ACC112 (cell line): ENCODE data around the gene SLC5A6.
A peak's percentile ranks its signal among the peaks of the same experiment; 100 is the strongest.

Experiments used
- H2AFZ ChIP-seq: fragments of 200-600 bp; sonication (generic); one replicate; pipeline ENCODE4 v1.6.0; 2017; ENCODE audit warnings: antibody characterized with exemption, low read length; ENCODE audit not compliant: unreplicated experiment
- H3K27ac ChIP-seq: fragments of 200-600 bp; sonication (generic); 2 replicates; pipeline ENCODE4 v1.5.1; 2014; ENCODE audit warnings: low read depth, mild to moderate bottlenecking, antibody characterized with exemption, low read length, moderate library complexity
- H3K27me3 ChIP-seq: fragments of 200-600 bp; sonication (generic); 2 replicates; pipeline ENCODE4 v1.6.1; 2014; ENCODE audit warnings: mild to moderate bottlenecking, antibody characterized with exemption, low read length, moderate library complexity, mixed read lengths; ENCODE audit not compliant: insufficient read depth
- H3K36me3 ChIP-seq: fragments of 200-600 bp; sonication (generic); 2 replicates; pipeline ENCODE4 v1.6.1; 2016; ENCODE audit warnings: mild to moderate bottlenecking, antibody characterized with exemption, low read length, moderate library complexity, mixed read lengths; ENCODE audit not compliant: insufficient read depth
- H3K4me1 ChIP-seq: fragments of 200-600 bp; sonication (generic); one replicate; pipeline ENCODE4 v1.6.1; 2016; ENCODE audit warnings: low read length, mixed read lengths; ENCODE audit not compliant: insufficient read depth, unreplicated experiment, control insufficient read depth
- H3K4me3 ChIP-seq: fragments of 200-600 bp; sonication (generic); 2 replicates; pipeline ENCODE4 v1.5.1; 2014; ENCODE audit warnings: mild to moderate bottlenecking, low read depth, low read length
- H3K79me2 ChIP-seq: fragments of 200-600 bp; sonication (generic); one replicate; pipeline ENCODE4 v1.6.0; 2016; ENCODE audit warnings: low read length; ENCODE audit not compliant: control insufficient read depth, unreplicated experiment, insufficient read depth

The SLC5A6 gene

DNA sequence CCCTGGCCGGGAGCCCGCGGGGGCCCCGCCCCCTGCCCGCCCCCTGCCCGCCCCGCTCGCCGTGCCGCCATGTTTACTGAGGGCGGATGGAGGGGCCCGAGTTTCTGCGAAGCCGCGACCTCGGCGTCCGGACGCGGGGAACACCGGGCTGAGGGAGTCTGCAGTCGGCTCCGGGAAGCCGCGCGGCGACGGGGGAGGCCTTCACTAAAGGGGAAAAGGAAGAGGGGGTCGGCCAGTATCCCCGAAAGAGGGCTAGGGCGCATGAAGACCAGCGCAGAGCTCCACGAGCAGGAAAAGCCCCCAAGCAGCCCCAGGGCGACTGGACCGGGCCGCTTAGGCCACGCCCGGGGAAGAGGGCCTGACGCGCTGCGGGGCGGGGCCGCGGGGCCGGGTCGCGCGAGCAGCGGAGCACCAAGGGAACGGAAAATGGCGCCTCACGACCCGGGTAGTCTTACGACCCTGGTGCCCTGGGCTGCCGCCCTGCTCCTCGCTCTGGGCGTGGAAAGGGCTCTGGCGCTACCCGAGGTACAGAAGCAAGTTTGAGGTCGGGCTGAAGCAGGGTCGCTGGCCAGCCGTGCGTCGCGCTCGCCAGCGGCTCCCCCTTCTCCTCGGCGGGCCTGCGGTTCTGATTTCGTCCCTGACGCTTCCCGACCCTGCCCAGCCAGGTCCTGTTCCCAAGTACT lies at the start of gene SLC5A6, which contains the start of gene ATRAID:
SLC5A6 (minus strand) TSS at position 326 of the 683 bp plus-strand sequence. CDS start 4,618 bp downstream, outside the sequence.
ATRAID (plus strand) TSS at position 99 of the 683 bp plus-strand sequence; CDS start at position 427, 328 bp downstream.
- peak within 1 kb of the TSS; percentile 82 for H3K27ac ChIP-seq

DNA sequence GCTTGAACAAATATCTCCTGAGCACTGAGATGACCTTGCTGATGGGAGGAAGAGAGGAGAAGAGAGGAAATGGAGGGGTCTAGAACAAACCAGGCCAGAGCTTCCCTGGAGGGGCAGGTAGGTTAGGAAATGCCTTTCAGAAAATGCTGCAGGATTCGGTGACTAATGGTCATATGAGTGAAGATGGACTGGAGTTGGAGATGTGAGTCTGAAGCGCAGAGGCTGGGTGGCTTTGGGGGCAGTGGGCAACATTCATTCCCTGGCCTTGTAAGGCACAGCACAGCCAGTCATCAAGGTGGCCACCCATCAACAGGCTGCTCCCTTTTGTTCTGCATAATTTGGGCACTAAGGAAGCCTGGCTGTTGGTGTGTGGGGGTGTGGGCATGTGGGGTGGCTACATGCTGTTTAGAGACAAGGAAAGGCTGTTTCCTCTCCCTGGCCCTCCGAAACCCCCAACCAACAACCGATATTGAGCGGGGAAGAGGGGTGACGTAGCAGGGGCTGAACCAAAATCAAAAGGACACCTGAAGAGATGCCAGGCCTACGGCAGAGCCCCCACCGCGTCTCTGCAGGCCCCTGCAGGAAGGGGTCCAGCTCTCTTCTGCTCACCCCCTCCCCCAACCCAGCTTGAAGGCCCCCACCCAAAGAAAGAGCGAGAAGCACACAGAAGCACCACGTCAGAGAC lies 49.3 kb upstream of the SLC5A6 start:
- Histone ChIP-seq H3K4me3 (no peak overlapping the region), H2AFZ (no peak overlapping the region), H3K27ac (no peak overlapping the region), H3K4me1 (peaks cover 19% of the 10 kb centered on the region), H3K27me3 (peaks cover 69% of the 10 kb centered on the region), H3K79me2 (no peaks in the 10 kb centered on the region), H3K36me3 (no peaks in the 10 kb centered on the region)

More for the DNA sequence above, at the start of gene SLC5A6, which contains the start of gene ATRAID:
- H3K4me3 ChIP-seq: peak within 1 kb of the TSS; percentile 83
- H3K79me2 ChIP-seq: peaks cover 9% of the 10 kb centered on the region
- H3K36me3 ChIP-seq: no peaks in the 10 kb centered on the region
- H3K27me3 ChIP-seq: no peaks in the 10 kb centered on the region
- H3K4me1 ChIP-seq: peaks cover 15% of the 10 kb centered on the region
- peak within 1 kb of the TSS; percentile 88 for H2AFZ ChIP-seq

DNA sequence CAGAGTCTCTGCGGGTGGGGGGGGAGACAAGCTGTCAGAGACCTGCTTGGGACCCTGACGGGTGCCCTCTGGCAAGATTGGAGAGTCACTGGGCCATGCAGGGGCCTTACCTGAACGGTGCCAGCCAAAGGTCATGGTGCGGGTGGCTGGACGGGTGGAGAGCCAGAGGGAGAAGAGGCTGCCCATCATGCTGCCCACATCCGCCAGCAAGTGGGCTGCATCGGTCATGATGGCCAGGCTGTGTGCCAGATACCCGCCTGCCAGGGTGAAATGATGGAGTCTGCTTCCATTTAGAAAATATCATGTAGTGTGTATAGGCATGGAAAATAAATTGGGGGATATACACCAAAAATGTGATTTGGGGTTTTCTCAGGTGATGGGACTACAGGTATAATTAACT lies 46.0 kb upstream of the SLC5A6 start:
- H3K36me3 ChIP-seq: no peaks in the 10 kb centered on the region

DNA sequence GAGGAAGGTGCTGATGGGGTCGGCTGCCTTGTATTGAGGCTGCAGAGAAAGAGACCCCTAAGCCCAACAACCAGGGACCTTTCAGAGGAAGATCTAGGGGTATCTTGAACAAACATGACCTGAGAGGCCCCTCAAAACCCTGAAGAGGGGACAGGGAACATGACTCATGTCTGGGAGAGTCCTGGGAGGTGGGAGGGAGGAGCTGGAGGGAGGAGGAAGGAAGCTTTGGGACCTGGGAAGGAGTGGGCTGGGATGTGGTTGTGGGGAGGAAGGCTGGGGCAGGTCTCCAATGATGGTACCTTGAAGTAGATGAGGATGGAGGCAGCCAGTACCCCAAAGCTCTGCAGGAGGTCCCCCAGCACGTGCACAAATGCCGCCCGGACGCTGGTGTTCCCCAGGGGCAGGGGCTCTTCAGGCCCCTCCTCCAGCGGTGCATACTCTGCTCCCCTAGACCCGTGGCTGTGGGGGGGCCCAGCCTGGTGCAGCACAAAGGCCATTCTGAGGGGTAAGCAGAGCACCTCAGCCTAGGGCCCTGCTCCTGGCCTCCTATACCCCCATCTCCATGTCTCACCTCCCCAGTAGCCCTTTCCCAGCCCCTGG lies 44.9 kb upstream of the SLC5A6 start:
- H3K79me2 ChIP-seq: no peaks in the 10 kb centered on the region
- H2AFZ ChIP-seq: no peak overlapping the region
- no peaks in the 10 kb centered on the region for H3K36me3 ChIP-seq
- H3K27me3 ChIP-seq: peaks cover 25% of the 10 kb centered on the region
- H3K4me1 ChIP-seq: peaks cover 31% of the 10 kb centered on the region
- no peak overlapping the region for H3K27ac ChIP-seq
- no peak overlapping the region for H3K4me3 ChIP-seq

More for the DNA sequence above, 46.0 kb upstream of the SLC5A6 start:
- no peak overlapping the region for H2AFZ ChIP-seq
- peaks cover 31% of the 10 kb centered on the region for H3K4me1 ChIP-seq
- H3K27me3 ChIP-seq: peaks cover 36% of the 10 kb centered on the region
- H3K4me3 ChIP-seq: no peak overlapping the region
- no peaks in the 10 kb centered on the region for H3K79me2 ChIP-seq
- no peak overlapping the region for H3K27ac ChIP-seq

DNA sequence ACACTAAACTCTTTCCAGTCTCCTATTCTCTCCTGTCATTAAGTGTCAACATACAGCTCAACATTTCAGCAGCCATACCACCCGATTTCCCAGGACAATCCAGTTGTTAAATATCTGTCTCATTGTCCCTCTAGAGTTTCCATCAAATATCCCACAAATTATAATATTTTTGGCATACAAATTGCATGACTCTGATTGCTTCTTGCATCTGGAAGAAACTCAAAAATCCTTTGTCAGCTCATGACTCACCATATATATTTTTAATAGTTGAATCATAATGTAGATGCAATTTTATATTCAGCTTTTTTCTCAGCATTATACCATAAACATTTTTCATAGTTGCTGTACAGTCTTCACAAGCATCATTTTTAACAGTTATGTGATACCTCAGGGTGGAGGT lies 43.6 kb upstream of the SLC5A6 start:
- Histone ChIP-seq H2AFZ (no peak overlapping the region), H3K36me3 (no peaks in the 10 kb centered on the region), H3K79me2 (no peaks in the 10 kb centered on the region), H3K27ac (peak overlapping the region; percentile 54), H3K27me3 (peaks cover 12% of the 10 kb centered on the region), H3K4me1 (peaks cover 31% of the 10 kb centered on the region), H3K4me3 (peak overlapping the region; percentile 59; the same call in 1 of the 2 replicates)

DNA sequence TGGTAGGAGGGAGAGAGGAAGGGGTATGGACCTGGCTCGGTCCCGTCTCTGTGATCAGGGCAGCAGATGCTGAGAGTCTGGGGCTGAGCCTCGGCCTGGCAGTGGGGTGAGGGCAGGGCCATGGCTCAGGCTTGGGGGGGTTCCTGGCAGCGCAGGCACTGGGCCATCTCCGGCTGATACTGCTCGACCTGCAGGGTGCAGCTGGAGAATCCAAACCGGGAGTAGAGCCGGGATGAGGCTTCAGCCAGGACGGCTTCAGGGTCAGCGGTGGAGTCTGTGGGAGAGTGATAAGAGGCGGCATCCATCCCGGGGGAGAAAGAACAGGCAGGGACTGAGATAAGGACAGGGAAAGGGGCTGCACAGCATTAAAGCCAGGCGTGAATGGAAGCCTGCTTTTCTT lies 43.1 kb upstream of the SLC5A6 start:
- no peaks in the 10 kb centered on the region for H3K36me3 ChIP-seq
- H3K4me1 ChIP-seq: peaks cover 31% of the 10 kb centered on the region
- peak overlapping the region; percentile 59; the same call in 1 of the 2 replicates for H3K4me3 ChIP-seq
- H3K27ac ChIP-seq: peak overlapping the region; percentile 54
- H3K27me3 ChIP-seq: peaks cover 7% of the 10 kb centered on the region
- no peaks in the 10 kb centered on the region for H3K79me2 ChIP-seq
- no peak overlapping the region for H2AFZ ChIP-seq

DNA sequence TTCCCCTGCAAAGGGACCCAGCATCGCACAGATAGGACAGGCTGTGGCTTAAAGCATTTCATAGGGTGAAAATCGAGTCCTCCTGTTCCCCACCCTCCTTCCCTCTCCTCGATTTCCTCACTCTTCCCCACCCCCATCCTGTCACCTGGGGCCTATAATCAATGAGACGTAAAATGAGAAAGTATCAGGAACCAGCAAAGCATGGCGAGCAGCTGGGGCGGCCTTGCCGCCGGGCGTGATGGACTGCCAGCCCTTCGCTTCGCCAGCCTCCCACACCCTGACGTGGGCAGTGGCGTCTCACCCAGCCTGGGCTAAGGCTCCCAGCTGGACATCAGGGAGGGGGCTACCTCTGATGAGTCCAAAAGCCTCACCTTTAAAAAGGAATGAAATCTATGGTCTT lies 39.7 kb upstream of the SLC5A6 start:
- H3K4me1 ChIP-seq: peaks cover 38% of the 10 kb centered on the region
- no peaks in the 10 kb centered on the region for H3K36me3 ChIP-seq
- H3K27me3 ChIP-seq: no peaks in the 10 kb centered on the region
- no peak overlapping the region for H2AFZ ChIP-seq
- H3K79me2 ChIP-seq: no peaks in the 10 kb centered on the region
- no peak overlapping the region for H3K4me3 ChIP-seq
- H3K27ac ChIP-seq: no peak overlapping the region

DNA sequence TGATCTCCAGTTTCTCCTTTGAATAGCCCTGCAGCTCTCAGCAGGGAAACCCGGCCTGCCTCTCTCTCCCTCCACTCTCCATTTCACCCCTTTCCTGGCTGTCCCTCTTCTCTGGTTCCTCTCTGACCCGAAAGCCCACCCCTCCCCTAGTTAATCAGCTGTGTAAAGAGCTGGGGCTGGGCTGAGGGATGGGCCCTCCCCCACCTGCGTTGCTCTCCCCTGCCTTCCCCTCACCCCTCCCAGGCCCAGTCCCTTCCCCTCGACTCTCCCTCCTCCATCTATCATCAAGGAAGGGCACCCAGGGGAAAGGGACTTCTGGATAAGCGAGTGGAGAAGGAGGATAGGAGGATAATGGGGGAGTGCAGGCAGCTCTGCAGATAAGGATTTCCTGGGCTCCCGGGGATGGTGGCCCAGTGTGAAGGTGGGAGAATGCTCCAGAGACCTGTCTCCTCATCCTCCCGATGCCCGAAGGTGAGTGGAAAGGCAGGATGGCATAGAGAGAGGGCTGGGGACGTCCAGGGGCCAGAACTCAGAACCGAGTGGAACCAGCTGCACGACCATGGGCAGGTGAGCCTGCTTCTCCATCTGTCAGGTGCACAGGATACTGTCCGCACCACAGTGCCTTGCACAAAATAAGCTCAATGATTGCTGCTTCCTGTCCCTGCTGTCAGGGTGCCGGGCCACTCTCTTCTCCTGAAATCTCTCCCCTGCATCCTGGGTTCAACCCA lies 38.7 kb upstream of the SLC5A6 start:
- Histone ChIP-seq H3K27ac (no peak overlapping the region), H3K27me3 (no peaks in the 10 kb centered on the region), H3K4me1 (peaks cover 29% of the 10 kb centered on the region), H3K4me3 (no peak overlapping the region), H2AFZ (no peak overlapping the region), H3K36me3 (no peaks in the 10 kb centered on the region), H3K79me2 (no peaks in the 10 kb centered on the region)

DNA sequence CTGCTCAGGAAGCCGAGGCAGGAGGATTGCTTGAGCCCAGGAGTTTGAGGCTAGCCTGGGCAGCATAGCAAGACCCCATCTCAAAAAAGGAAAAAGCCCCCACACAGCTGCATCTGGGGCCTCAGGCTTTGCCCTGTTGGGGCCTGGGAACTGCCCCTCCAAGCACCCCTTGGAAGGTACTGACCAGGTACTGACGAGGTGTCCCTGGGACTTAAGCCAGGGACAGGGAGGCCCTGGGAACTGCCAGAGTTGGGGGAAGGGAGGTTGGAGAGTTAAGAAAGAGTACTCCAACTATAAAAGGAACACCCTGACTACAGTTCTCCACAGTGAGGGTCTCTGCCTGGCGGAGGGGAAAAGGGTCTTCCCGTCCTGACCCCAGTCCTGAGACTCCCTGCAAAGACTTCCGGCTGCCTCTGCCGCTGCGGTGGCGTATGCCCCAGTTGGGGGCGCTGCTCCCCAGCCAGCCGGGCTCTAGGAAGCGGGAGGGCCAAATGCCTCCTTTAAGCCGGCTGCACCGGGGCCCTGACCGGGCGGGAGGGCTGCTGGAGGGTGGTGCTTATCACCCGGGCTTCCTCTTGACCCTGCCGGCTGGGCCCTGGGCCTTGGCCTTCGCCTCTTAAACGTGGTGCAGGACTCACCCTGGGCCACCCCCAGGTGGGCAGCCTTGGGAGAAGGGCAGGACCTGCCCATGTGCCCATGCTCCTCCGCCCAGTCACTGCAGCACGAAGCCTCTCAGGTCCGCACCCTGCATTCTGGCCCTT lies 38.0 kb upstream of the SLC5A6 start:
- no peaks in the 10 kb centered on the region for H3K27me3 ChIP-seq
- no peak overlapping the region for H3K4me3 ChIP-seq
- H3K27ac ChIP-seq: no peak overlapping the region
- H3K36me3 ChIP-seq: no peaks in the 10 kb centered on the region
- H3K4me1 ChIP-seq: peaks cover 21% of the 10 kb centered on the region
- no peak overlapping the region for H2AFZ ChIP-seq
- no peaks in the 10 kb centered on the region for H3K79me2 ChIP-seq
